DND-41 (cell line): ENCODE results near the gene ZNF622.

Experiments
- ATAC-seq: fragments of 200-7000 bp; cut with Tn5 transposase; 3 replicates; pipeline ENCODE4 v1.9.1; 2021; ENCODE audit warnings: low read depth; ENCODE audit not compliant: insufficient read depth
- DNase-seq: peaks from one replicate; pipeline ENCODE4 v3.0.0-alpha.2; 2020
- H2AFZ ChIP-seq: 2 replicates; pipeline ENCODE4 v1.6.0; 2012; ENCODE audit warnings: low read depth, low read length
- H3K27ac ChIP-seq: 2 replicates; pipeline ENCODE4 v1.5.1; 2012; ENCODE audit warnings: low read length, inconsistent platforms
- H3K27me3 ChIP-seq: fragments of 200-600 bp; sonication (generic); 2 replicates; pipeline ENCODE4 v1.6.0; 2012; ENCODE audit warnings: low read length, mild to moderate bottlenecking, inconsistent platforms; ENCODE audit not compliant: insufficient read depth, poor library complexity
- H3K36me3 ChIP-seq: 2 replicates; pipeline ENCODE4 v1.5.1; 2012; ENCODE audit warnings: low read length, inconsistent platforms; ENCODE audit not compliant: insufficient read depth
- H3K4me1 ChIP-seq: 2 replicates; pipeline ENCODE4 v1.5.1; 2012; ENCODE audit warnings: mild to moderate bottlenecking, low read length; ENCODE audit not compliant: insufficient read depth
- H3K4me2 ChIP-seq: 2 replicates; pipeline ENCODE4 v1.6.0; 2012; ENCODE audit warnings: mild to moderate bottlenecking, moderate library complexity, low read length, inconsistent platforms; ENCODE audit not compliant: insufficient read depth
- H3K4me3 ChIP-seq, 2 experiments: fragments of 200-600 bp in 1 of 2; shearing (Covaris generic) in 1 of 2; 2 replicates each; pipeline ENCODE4 v1.5.1; 2012 to 2016; ENCODE audit warnings: inconsistent platforms in 2 of 2, low read length in 2 of 2, mild to moderate bottlenecking in 2 of 2, low read depth in 1 of 2, moderate library complexity in 1 of 2
- H3K79me2 ChIP-seq: 2 replicates; pipeline ENCODE4 v1.6.0; 2012; ENCODE audit warnings: low read length, inconsistent platforms; ENCODE audit not compliant: insufficient read depth
- H3K9ac ChIP-seq: 2 replicates; pipeline ENCODE4 v1.6.0; 2012; ENCODE audit warnings: low read depth, mild to moderate bottlenecking, inconsistent platforms, low read length, moderate library complexity
- H3K9me3 ChIP-seq: 2 replicates; pipeline ENCODE4 v1.5.1; 2012; ENCODE audit warnings: low read length, moderate library complexity, mild to moderate bottlenecking, inconsistent platforms; ENCODE audit not compliant: insufficient read depth, severe bottlenecking
- H4K20me1 ChIP-seq: 2 replicates; pipeline ENCODE4 v1.6.0; 2012; ENCODE audit warnings: low read length; ENCODE audit not compliant: insufficient read depth
- EZH2 ChIP-seq: IDR thresholded peaks from 3 replicates; pipeline ENCODE4 v1.6.1; 2012; ENCODE audit warnings: borderline replicate concordance, low read depth, mild to moderate bottlenecking, moderate library complexity, low read length, inconsistent platforms; ENCODE audit not compliant: severe bottlenecking
- TF ChIP-seq, protein P1 (sequence below): IDR thresholded peaks from 2 replicates; pipeline ENCODE4 v1.5.1; 2012; ENCODE audit warnings: borderline replicate concordance, low read length, moderate library complexity, mild to moderate bottlenecking; ENCODE audit not compliant: poor library complexity, severe bottlenecking; ENCODE audit errors: extremely low read depth

The ZNF622 gene

GRCh38 chr5:16471387-16471786 is 5.8 kb upstream of the ZNF622 start:
- no peaks in the 10 kb centered on the region for H3K9me3 ChIP-seq

GRCh38 chr5:16467363-16468219 is 2.0 kb upstream of the ZNF622 start:
- Histone ChIP-seq H3K4me1 (peaks cover 42% of the 10 kb centered on the region), H3K4me2 (peak overlapping the region; percentile 93), H3K27me3 (no peaks in the 10 kb centered on the region), H3K9ac (peak overlapping the region; percentile 3; the same call in 1 of the 2 replicates), H3K79me2 (peaks cover 50% of the 10 kb centered on the region), H3K36me3 (peaks cover 22% of the 10 kb centered on the region), H3K9me3 (no peaks in the 10 kb centered on the region), H4K20me1 (peaks cover 21% of the 10 kb centered on the region), H3K27ac (no peak overlapping the region; the same call in 1 of the 2 replicates), H2AFZ (no peak overlapping the region), H3K4me3 (peak overlapping the region in 1 of 2 experiments; percentile 72; a peak in 1 of 4 replicates)
- no peak for DNase-seq
- TF ChIP-seq EZH2: no peak
- TF ChIP-seq, protein P1, sequence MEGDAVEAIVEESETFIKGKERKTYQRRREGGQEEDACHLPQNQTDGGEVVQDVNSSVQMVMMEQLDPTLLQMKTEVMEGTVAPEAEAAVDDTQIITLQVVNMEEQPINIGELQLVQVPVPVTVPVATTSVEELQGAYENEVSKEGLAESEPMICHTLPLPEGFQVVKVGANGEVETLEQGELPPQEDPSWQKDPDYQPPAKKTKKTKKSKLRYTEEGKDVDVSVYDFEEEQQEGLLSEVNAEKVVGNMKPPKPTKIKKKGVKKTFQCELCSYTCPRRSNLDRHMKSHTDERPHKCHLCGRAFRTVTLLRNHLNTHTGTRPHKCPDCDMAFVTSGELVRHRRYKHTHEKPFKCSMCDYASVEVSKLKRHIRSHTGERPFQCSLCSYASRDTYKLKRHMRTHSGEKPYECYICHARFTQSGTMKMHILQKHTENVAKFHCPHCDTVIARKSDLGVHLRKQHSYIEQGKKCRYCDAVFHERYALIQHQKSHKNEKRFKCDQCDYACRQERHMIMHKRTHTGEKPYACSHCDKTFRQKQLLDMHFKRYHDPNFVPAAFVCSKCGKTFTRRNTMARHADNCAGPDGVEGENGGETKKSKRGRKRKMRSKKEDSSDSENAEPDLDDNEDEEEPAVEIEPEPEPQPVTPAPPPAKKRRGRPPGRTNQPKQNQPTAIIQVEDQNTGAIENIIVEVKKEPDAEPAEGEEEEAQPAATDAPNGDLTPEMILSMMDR: no peak
- ATAC-seq: no peak

More at GRCh38 chr5:16471387-16471786, 5.8 kb upstream of the ZNF622 start:
- Histone ChIP-seq H3K4me1 (peaks cover 19% of the 10 kb centered on the region), H3K4me3 (no peak overlapping the region), H4K20me1 (peaks cover 2% of the 10 kb centered on the region; the same call in 1 of the 2 replicates), H3K9ac (no peak overlapping the region), H3K27me3 (no peaks in the 10 kb centered on the region), H2AFZ (no peak overlapping the region), H3K4me2 (no peak overlapping the region), H3K27ac (no peak overlapping the region), H3K36me3 (no peaks in the 10 kb centered on the region), H3K79me2 (peaks cover 12% of the 10 kb centered on the region)
- no peak for TF ChIP-seq EZH2
- TF ChIP-seq, protein P1: no peak
- no peak for DNase-seq
- no peak for ATAC-seq

- DNase-seq (no peak), ATAC-seq (no peak)
- peak overlapping the region; percentile 90 for H2AFZ ChIP-seq
- peaks cover 34% of the 10 kb centered on the region for H4K20me1 ChIP-seq
- H3K9me3 ChIP-seq: no peaks in the 10 kb centered on the region
- H3K27me3 ChIP-seq: no peaks in the 10 kb centered on the region
- H3K9ac ChIP-seq: peak overlapping the region; percentile 81
- H3K4me2 ChIP-seq: peak overlapping the region; percentile 93
- peaks cover 73% of the 10 kb centered on the region for H3K79me2 ChIP-seq
- H3K4me1 ChIP-seq: peaks cover 62% of the 10 kb centered on the region
- H3K4me3 ChIP-seq: peak overlapping the region; percentile 72 to 88
- no peak for TF ChIP-seq EZH2
- TF ChIP-seq, protein P1: peak; percentile 6
- H3K27ac ChIP-seq: peak overlapping the region; percentile 89
- peaks cover 49% of the 10 kb centered on the region for H3K36me3 ChIP-seq
These were observed 696 bp downstream of the ZNF622 start for GRCh38 chr5:16464664-16465543.
